Caki2 (cell line): Measurements from ENCODE around the gene NEUROD6. TPM values are rescaled to one million over a fixed set of nuclear protein-coding genes. Genes with fewer than 3 reads are reported as not detected.
A peak's percentile ranks its signal among the peaks of the same experiment; 100 is the strongest.

Source experiments
- DNase-seq: peaks from one replicate; pipeline ENCODE4 v3.0.0-alpha.2; 2015; ENCODE audit warnings: low read depth
- in situ Hi-C: cut with HindIII; loops from 2 replicates; pipeline ENCODE4 v1.10.0; 2016; ENCODE audit warnings: low sequenced_read_pairs, low pct_unique_long_range_greater_than_20kb, mixed read lengths
- total RNA-seq: library from RNA; depleted of rRNA; stranded (reverse); fragments of >200 nt; shearing (Covaris generic); gene quantifications from 2 replicates; pipeline ENCODE4 v1.2.3, GENCODE V29; 2014; ENCODE audit warnings: low replicate concordance

The NEUROD6 gene
- total RNA-seq, 1 experiment from 2014 or later, result not detected

DNA sequence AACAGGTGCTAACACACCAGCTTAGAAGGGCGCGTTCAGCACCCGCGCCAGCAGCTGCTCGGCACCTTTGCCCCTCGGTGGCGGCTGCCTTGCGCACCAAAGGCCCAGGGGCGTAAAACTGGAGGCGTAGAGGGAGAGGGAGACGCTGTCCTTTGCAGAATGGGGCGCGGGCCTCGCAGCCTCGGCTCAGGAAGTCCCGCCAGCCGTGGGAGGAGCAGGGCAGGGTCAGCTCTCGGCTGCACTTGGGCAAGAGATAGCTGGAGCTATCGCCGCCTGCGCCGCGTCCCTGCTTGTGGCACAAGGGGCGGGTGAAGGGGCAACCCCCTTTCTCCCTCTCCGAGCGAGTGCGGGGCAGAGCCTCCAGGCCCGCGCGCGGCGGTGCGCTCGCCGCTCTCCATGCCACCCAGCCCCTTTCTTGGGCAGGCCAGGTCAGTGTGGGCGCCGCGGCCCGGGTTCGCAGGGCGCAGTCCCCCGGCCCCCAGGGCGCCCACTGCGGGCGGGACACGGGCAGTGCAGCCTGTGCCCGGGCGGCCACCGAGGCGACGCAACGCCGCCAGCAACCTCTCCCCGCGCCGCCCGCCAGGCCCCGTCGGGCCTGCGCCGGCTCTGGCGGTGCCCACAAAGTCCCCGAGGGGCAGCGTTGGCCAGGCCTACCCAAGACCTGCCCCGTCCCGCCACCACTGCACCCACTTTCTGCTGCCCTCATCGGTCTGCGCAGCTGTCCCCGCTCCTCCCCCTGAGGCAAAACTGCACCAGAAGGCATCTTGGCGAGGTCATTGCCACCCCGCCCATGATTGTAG, 4.1 kb downstream of the NEUROD6 start:
- DNase-seq, result no peak
- in situ Hi-C loops, result no loop called here

DNA sequence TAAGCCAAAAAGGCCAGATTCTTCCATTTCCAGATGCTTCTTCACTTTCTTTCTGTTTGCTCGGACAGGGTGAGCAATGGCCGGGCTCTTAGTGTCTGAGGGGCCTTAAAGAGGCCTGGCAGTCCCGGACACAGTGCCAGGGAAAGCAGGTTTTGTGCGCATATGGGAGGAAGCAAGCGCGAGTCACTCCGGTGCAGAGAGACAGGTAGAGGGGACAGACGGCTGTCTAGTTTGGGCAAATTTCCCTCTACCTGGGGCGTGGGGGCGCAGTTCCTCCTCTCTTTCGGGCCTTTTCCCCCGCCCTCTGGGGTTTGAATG, 4.7 kb downstream of the NEUROD6 start:
- in situ Hi-C loops, result no loop called here
- DNase-seq, result no peak

DNA sequence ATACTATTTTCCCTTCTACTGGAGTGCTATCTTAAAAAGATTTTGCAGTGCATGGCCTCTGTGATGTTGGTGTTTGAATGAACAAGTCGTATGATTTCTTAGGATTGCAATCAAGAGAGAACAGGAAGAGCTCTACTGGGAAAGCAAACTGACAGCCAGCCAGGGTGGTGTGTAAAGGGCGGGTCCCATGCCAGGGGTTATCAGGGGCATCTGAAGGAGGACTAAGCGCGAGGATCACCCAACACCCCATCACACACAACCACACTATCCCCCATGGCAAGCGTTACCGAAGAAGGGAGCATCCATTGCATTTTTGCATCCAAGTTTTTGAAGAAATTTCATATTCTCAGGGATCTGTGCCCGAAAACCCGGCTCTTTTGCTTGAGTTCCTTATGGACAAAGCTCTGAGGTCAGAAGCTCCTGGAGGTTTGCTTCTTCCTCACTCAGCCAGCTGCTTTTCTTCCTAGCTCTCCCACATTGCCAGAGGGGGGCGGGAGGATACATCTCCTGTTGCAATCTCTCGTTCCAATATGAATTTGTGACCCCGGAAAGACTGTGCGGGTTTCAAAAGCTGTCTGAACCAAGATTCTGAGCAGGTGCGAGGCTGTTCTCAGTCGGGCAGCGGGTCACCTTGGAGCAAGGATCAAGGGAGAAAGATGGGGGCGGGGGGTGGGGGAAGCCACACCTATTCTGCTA, 5.2 kb downstream of the NEUROD6 start:
- DNase-seq, result no peak
- in situ Hi-C loops, result no loop called here

DNA sequence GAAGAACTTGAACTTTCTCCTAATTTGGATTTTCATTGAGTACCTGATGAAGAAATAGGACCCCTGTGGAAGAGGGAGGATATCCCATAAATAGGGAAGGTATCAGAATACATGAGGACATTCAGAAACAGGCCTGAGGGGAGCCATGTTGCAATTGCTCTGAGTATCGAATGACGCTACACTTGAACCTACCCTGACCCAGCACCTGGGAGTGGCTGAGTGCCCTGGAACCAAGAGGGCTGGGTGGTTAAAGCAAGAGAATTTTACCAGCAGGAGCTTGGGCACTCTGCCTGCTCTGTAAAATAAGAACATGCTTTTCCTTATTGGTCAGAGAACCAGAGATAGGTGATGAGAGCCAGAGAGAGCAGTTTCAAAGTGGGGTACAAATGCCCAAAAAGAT, 7.2 kb downstream of the NEUROD6 start:
- DNase-seq, result no peak
- in situ Hi-C loops, result no loop called here

DNA sequence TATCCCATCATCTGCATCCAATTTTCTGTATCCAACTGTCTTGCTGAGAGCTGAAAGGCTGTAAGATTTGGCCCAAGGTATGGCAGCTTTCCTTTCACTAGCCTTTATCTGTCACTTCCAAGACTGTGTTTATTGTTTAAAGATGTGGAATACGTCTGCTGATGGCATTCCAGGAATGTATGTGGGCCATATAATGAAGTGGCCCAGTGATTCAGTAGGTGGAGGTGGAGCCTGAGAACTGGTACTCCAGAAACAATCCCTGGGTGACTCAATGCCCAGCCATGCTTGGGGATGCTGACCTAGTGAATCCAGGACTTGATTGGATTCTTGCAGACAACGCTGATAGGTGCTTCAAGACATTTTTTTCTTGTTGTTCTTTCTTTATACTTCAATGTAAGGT, 13.5 kb downstream of the NEUROD6 start:
- peak; percentile 59 for DNase-seq

DNA sequence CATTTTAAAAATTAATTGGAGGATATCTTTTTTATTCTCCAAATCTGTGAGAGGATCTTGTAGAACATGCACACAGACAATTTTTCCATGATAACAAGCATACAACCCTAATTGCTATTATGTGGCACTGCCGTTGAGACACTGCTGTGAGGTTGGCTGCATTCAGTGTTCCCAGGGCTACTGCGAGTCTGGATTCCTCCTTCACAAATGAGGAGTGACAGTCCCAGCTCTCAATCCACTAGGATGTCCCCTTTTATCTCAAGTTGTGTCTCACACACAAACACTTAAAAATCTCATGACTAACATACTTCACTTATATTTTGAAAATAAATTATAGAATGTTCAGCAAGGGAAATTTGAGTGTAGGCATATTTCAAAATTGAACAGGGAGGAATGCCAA, 14.1 kb downstream of the NEUROD6 start:
- DNase-seq, result no peak
- in situ Hi-C loops, result no loop called here

More for the DNA sequence above, 13.5 kb downstream of the NEUROD6 start:
- in situ Hi-C loops, result no loop called here

DNA sequence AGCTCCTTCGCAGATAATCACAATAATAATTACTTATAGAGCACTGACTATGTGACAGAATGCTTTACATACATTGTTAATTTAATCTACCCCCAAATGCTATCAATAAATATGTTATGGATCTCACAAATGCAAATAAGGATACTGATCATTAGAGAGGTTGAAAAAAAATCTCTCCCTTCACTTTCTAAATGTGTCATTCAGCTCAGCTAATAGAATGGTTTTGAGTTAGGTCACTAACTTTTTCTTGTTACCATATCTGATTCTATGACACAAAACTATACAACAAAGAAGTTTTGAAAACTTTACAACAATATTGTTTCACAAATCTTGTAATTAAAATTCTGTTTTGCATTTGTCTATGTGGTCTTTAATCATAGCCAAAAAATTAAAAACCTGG, 17.4 kb downstream of the NEUROD6 start:
- in situ Hi-C loops, result no loop called here
- no peak for DNase-seq

DNA sequence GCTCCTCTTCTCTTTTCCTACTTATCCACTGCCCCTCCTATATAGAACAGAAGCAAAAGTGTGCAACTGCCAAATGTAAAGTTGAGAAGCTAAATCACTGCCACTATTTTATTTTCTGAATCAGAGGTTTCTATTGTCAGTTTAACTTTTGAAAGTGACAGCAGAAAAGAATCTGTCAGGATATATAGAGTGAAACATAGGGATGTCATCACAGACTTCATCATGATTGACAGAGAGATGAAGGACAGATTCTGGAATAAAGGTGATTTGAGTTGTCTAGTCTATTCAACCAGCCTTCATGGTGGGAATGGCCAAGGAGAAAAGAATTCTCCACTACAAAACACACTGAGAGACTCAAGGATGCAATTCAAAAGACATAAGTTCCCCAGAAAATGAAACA, 19.9 kb downstream of the NEUROD6 start:
- DNase-seq, result no peak
- in situ Hi-C loops, result no loop called here

DNA sequence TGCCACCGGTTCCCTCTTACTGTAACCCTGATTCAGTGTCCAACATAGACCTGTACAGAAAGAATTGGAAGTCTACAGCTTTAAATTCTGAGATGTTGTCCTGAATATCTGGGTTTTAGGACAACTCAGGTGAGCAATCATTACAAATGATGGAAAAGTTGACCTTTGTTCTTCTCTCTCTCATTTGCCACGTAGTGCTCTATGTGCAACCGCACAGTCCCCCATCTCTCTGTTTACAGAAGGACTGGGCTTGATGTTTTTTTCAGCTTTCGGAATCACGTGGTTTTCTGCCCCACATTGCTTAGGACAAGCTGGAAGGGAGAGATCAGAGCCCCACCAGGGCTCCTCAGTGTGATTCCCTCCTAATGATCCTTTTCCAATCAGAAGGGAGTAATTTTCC, 22.2 kb downstream of the NEUROD6 start:
- in situ Hi-C loops, result no loop called here
- DNase-seq, result no peak

DNA sequence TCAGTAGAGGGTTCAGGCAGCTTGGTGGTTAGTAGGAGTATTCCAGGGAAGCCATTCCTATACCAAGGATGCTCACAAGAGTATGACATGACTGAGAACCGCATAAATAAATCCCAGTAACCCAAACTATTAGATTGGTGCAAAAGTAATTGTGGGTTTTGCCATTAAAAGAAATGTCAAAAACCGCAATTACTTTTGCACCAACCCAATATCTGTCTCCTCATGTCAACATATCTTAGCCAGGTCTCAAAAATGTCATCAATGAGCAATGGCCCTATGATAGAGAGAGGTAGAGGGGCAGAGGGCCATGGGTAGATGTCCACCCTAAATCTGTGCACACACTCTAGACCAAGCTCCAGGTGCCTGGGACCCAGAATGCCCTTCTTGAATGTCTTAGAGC, 23.6 kb downstream of the NEUROD6 start:
- DNase-seq, result no peak
- in situ Hi-C loops, result no loop called here

DNA sequence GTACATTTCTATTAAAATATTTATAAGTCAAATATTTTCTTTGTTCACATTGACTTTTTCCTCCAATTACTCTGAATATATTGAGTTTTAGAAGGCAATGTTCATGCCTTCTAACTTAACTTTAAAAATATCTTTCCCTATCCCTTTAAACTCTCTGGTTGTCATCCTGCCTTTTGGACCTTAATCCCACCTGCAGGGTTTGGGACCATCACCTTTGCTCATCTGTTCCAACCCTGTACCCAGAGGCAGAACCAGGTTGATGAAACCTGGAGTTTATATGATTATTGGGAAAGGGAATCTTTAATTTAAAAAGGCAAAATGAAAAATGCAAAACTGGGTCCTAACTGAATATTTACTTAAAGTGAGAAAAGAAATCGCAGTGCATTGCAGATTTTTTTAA, 24.8 kb downstream of the NEUROD6 start:
- DNase-seq, result no peak
- in situ Hi-C loops, result no loop called here

DNA sequence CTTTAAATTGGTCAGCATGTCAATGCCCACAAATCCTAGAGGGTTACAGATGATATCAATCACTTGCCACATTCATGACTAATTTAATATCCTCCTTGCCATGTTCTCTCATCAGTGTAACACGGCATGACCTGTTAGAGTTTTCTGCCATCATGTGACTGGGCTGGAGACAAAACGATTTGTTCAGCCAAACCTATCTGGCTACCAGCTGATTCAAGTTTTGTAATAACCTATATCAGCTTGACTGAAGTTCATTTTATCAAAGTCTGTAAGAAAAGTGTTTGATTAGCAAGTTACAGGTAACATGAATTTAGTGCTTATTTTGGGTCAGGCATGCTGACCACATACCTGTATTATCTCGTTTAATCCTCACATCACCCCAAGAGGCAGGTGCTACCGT, 25.7 kb downstream of the NEUROD6 start:
- no peak for DNase-seq
- in situ Hi-C loops, result no loop called here

DNA sequence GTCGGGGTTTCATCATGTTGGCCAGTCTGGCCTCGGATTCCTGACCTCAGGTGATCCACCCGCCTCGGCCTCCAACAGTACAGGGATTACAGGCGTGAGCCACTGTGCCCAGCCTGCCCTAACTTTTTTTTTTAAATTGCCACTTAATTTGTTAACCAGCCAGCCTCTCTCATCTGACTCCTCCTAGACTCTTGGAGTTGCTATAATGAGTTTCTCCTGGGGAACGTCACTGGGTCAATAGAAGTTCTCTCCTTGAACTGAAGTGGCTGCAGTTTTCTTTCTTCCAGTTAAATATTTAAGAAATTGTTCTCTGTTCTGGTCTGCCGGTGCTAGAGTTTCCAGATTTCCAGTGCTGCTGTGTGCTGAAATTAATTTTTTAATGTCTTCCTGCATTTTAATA, 27.6 kb downstream of the NEUROD6 start:
- in situ Hi-C loops, result no loop called here

DNA sequence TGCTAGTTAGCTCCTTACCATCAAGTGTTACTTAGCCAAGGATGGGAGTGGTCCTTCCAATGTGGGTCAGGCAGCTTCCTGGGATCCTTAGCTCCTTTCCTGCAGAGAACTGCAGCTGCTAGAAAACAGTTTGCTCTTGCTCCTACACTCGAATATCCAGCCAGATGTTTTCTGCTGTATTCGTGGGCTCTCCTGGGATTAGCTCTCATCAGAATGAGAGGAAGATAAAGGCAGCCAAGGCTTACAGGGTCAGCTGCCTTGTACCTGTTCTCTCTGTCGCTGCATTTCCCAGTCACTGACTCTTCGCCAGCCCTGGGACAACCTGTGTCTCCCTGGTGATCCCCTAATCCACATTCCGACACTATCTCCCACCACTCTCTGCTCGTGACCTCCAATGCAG, 29.0 kb downstream of the NEUROD6 start:
- DNase-seq, result no peak
- in situ Hi-C loops, result no loop called here

More for the DNA sequence above, 27.6 kb downstream of the NEUROD6 start:
- no peak for DNase-seq

DNA sequence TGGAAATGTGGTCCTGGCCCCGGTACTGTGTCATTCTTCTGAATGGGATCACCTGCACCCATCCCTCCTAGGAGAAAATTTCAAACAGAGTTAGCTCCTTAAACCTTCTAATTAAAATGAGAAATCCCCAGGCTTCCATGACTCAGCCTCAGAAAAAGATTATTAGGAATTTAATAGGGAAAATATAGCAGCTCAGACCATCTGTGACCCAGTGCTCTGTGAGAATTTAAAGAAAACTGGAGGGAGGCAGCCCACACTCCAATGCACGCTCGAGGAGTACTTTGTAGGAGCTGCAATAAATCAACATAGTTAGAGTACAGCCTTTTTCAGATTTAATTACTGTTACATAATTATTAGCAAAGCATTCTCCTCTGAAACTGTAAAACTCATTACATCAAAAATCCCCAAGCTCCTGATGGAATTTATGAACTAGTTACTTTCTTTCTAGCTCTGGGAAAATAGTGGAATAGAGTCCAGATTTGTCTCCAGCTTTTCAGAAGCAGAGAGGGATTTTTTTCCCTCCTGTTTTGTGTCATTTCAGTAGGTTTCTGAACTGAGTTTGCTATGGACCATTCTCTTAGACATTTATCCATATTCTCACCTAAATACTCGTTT, 30.1 kb downstream of the NEUROD6 start:
- DNase-seq, result no peak
- in situ Hi-C loops, result no loop called here

DNA sequence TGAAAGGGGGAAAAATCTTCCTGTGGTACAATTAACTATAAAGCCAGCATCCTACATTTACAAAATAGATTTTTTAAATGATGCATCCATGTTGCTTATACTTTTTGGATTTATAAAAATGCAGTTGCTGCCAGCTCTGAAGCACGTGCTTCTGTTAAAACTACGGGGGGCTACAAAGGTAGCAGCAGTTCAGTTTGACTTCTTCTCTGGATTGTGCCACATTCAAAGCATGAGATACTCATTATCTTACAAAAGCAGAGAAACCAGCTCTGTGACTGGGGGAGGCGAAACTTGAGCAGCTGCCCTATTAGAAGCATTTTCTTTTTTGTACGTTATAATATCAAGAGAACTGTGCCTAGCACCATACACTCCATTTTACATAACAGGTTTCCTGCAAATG, 31.1 kb downstream of the NEUROD6 start:
- in situ Hi-C loops, result no loop called here
- no peak for DNase-seq

DNA sequence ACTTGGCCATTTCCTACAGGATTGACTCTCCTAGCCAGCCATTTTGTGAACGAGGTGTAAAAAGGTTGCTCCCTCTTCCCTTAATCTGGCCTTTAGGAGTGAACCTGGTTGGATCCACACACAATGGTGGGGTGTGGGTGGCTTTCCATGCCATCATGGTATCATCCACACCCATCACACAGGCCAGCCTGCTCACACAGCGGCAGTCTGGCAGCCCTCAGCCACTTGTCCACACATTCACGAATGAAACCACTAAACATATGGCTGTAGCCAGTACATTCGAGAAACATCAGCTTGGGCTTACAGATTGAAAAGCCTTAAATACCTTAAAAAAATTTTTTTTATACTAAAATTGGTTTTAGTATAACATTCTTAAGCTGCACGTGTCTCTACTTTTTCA, 31.9 kb downstream of the NEUROD6 start:
- no peak for DNase-seq
- in situ Hi-C loops, result no loop called here

DNA sequence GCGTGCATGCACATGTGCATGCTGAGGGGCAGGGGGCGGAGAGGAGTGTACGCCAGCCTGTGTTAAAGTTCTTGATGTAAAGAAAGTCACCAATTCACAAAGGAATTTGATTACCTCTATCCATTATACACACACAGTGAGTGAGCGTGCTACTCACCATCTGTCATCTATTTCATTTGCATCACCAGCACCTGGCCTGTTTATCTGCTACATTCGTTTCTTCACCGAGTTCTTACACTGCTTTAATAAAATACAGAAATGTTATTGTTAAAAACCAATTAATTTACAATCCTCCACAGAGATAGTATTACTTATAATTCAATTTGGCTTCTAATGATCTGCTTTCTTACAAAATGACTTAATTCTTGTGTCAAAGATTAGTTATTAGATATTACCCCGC, 32.6 kb downstream of the NEUROD6 start:
- in situ Hi-C loops, result no loop called here
- no peak for DNase-seq

DNA sequence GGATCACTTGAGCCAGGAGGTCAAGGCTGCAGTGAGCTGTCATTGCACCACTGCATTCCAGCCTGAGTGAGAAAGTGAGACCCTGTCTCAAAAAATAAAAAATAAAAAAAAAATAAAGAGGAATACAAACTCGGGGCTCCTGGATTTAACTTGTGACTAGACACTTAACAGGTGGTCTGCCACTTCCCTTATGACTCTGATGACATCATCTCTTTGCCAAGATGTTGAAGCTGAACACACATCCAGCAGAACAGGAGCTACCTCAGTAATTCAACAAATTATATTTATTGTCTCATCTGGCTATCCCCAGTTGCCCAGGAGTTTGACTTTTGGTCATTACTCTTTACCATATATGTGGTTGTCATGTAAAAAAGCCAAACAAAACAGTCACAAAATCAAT, 35.3 kb downstream of the NEUROD6 start:
- in situ Hi-C loops, result no loop called here
- DNase-seq, result no peak

DNA sequence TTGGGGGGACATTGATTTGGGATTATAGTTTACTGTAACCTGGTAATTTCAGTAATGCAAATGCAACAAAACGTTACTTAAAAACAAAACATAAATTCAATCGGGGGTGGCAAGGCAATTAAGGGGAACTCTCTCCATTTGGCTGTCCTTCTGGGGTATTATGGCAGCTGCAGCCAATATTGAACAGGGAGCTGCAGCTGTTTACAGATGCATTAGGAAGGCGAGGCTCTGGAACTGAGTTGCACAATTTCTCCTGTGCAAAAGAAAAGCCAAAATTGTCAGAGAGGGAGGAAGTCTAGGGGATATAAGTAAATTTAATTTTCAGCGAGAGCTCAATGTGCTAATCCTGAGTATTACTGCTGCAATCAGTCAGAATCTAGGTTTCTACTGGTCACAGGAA, 36.1 kb downstream of the NEUROD6 start:
- no peak for DNase-seq
- in situ Hi-C loops, result no loop called here
